ENCODE data around the gene LMX1A.

DNA sequence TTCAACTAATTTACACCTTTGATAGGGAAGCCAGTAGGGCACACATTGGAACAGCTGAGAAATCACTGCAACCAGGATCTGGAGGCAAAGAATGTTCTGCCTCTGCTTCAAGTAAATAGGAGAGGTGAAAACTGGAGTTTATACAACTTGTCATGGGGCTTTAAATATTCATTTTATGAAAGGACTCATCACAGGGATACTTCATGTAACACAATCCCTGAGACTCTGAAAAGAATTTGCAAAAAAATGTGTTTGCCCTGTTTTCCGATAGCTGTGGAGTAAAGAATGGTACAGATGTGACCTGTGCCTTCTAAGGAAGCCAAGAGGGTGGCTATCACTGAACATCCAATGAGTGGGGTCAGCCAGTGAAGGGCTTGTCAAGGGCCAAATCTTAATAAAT is 152.0 kb downstream of the LMX1A start:
- TF ChIP-seq CTCF (IDR thresholded peaks at IDR 0.05) (no peak), POLR2A (IDR thresholded peaks at IDR 0.05) (no peak)
